Naive thymus-derived CD4-positive, alpha-beta T cell (primary cell): ENCODE measurements around the gene MX1. TPM values are rescaled to one million over a fixed set of nuclear protein-coding genes. Genes with fewer than 3 reads are reported as not detected.

Experiments
- ATAC-seq: fragments of 150-1000 bp; cut with Tn5 transposase; 2 replicates; pipeline ENCODE4 v1.10.0; 2021; ENCODE audit warnings: mild to moderate bottlenecking, moderate library complexity
- CTCF ChIA-PET: fragments of 350-600 bp; sonication (Branson Sonifier 250); formaldehyde crosslinking; loops from one replicate; lab custom pipeline; 2021; ENCODE audit warnings: antibody characterized with exemption; lab: Charles Lee
- POLR2A ChIA-PET: fragments of 350-600 bp; sonication (Branson Sonifier 250); formaldehyde crosslinking; loops from one replicate; lab custom pipeline; 2021; ENCODE audit warnings: antibody characterized with exemption, inconsistent platforms; lab: Charles Lee
- DNase-seq, 9 donors: peaks; one replicate each; pipeline versions ENCODE4 v3.0.0 to v3.0.0-alpha.2; 2020 to 2022; ENCODE audit warnings: mixed read lengths in 1 of 9
- H3K27ac ChIP-seq: one replicate; pipeline ENCODE4 v1.7.0; 2013; ENCODE audit warnings: mild to moderate bottlenecking, low read depth, low read length, moderate library complexity
- H3K27me3 ChIP-seq, 2 donors: one replicate each; pipeline ENCODE4 v1.7.0; 2013; ENCODE audit warnings: low read length in 2 of 2, mild to moderate bottlenecking in 2 of 2, moderate library complexity in 2 of 2; ENCODE audit not compliant: control insufficient read depth in 2 of 2, insufficient read depth in 2 of 2
- H3K36me3 ChIP-seq, 3 experiments: 1 replicate in 2 of 3; 2 replicates in 1 of 3; pipeline ENCODE4 v1.7.0; 2013; ENCODE audit warnings: low read length in 3 of 3, mild to moderate bottlenecking in 3 of 3, moderate library complexity in 1 of 3; ENCODE audit not compliant: insufficient read depth in 3 of 3, control insufficient read depth in 2 of 3
- H3K4me1 ChIP-seq, 2 donors: one replicate each; pipeline ENCODE4 v1.7.0; 2013; ENCODE audit warnings: low read length in 2 of 2, mild to moderate bottlenecking in 2 of 2, moderate library complexity in 1 of 2; ENCODE audit not compliant: control insufficient read depth in 2 of 2, insufficient read depth in 2 of 2
- H3K4me3 ChIP-seq: 2 replicates; pipeline ENCODE4 v1.7.0; 2013; ENCODE audit warnings: mild to moderate bottlenecking, low read length
- H3K9me3 ChIP-seq, 3 experiments: 1 replicate in 2 of 3; 2 replicates in 1 of 3; pipeline ENCODE4 v1.7.0; 2013; ENCODE audit warnings: low read length in 3 of 3; ENCODE audit not compliant: control insufficient read depth in 2 of 3
- H3K27ac Mint-ChIP-seq, 9 donors: one replicate each; pipeline ENCODE4 v1.8.0; 2020 to 2022; ENCODE audit warnings: mixed read lengths in 9 of 9, mild to moderate bottlenecking in 8 of 9, moderate library complexity in 5 of 9, inconsistent platforms in 2 of 9
- H3K27me3 Mint-ChIP-seq, 5 donors: one replicate each; pipeline ENCODE4 v1.8.0; 2021 to 2022; ENCODE audit warnings: mixed read lengths in 5 of 5, mild to moderate bottlenecking in 1 of 5
- H3K36me3 Mint-ChIP-seq, 5 donors: one replicate each; pipeline ENCODE4 v1.8.0; 2020 to 2022; ENCODE audit warnings: mixed read lengths in 5 of 5, mild to moderate bottlenecking in 3 of 5, inconsistent platforms in 1 of 5
- H3K4me1 Mint-ChIP-seq, 7 donors: one replicate each; pipeline ENCODE4 v1.8.0; 2020 to 2022; ENCODE audit warnings: mixed read lengths in 7 of 7, mild to moderate bottlenecking in 3 of 7, inconsistent platforms in 1 of 7
- H3K4me3 Mint-ChIP-seq, 10 donors: one replicate each; pipeline ENCODE4 v1.8.0; 2020 to 2022; ENCODE audit warnings: mild to moderate bottlenecking in 10 of 10, mixed read lengths in 10 of 10, moderate library complexity in 6 of 10, inconsistent platforms in 2 of 10
- H3K9me3 Mint-ChIP-seq, 11 donors: one replicate each; pipeline ENCODE4 v1.8.0; 2020 to 2022; ENCODE audit warnings: mixed read lengths in 11 of 11, mild to moderate bottlenecking in 4 of 11, inconsistent platforms in 1 of 11, moderate library complexity in 1 of 11
- intact Hi-C, 2 donors: fragments of 100-400 bp; cut with micrococcal nuclease; formaldehyde crosslinking; loops; one replicate each; pipeline ENCODE4 v1.15.1; 2023
- polyA plus RNA-seq, 2 donors: library from polyadenylated mRNA; unstranded; fragments of 300-500 nt; fragmentation: Illumina TruSeq; gene quantifications; one replicate each; pipeline ENCODE4 v1.2.3, GENCODE V29; 2021
- total RNA-seq, 6 experiments: library from RNA in 5 of 6; stranded (reverse) in 5 of 6; gene quantifications; 1 replicate in 5 of 6; 2 replicates in 1 of 6; pipeline ENCODE4 v1.2.3 and lab custom pipeline; 2021 to 2026

The MX1 gene
- total and polyA plus RNA-seq, 7 experiments from 2014 or later: 50.2 to 384 (median 74.5) TPM

GRCh38 chr21:41447356-41447755, 21.3 kb downstream of the MX1 start:
- intact Hi-C loops: loop anchor here in 1 of 2 donors (5.0 kb wide), 1 partner anchor 165 kb away; no protein-coding TSS in a partner anchor
- Mint-ChIP-seq H3K36me3 (peaks cover 13 to 86% (median 50%) of the 10 kb centered on the region in 5 donors), H3K4me3 (no peak overlapping the region), H3K27me3 (no peaks in the 10 kb centered on the region), H3K9me3 (no peaks in the 10 kb centered on the region), H3K4me1 (peaks cover 0 to 33% (median 0%) of the 10 kb centered on the region in 7 donors), H3K27ac (peak overlapping the region in 2 of 9 donors; percentile 21 to 40)
- Histone ChIP-seq H3K27ac (no peak overlapping the region), H3K36me3 (peaks cover 27 to 82% (median 29%) of the 10 kb centered on the region in 3 experiments), H3K27me3 (no peaks in the 10 kb centered on the region), H3K9me3 (no peaks in the 10 kb centered on the region), H3K4me1 (no peaks in the 10 kb centered on the region), H3K4me3 (no peak overlapping the region)
- ChIA-PET CTCF (no interaction called here), POLR2A (no interaction called here)
- ATAC-seq (no peak), DNase-seq (no peak)

- POLR2A ChIA-PET: interaction anchor here (0.7 to 1.1 kb wide), 2 partner anchors 23 to 38 kb away, joined by 3 read pairs; no protein-coding TSS in a partner anchor
- Histone ChIP-seq H3K27me3 (no peaks in the 10 kb centered on the region), H3K4me1 (no peaks in the 10 kb centered on the region), H3K36me3 (peaks cover 31 to 84% (median 34%) of the 10 kb centered on the region in 3 experiments), H3K4me3 (no peak overlapping the region), H3K9me3 (no peaks in the 10 kb centered on the region), H3K27ac (no peak overlapping the region)
- CTCF ChIA-PET: interaction anchor here (0.6 to 1.5 kb wide), 2 partner anchors 86 to 163 kb away, joined by 3 to 4 read pairs; no protein-coding TSS in a partner anchor
- H3K27ac Mint-ChIP-seq: peak overlapping the region in 4 of 9 donors; percentile 23 to 41 (median 32)
- intact Hi-C loops: loop anchor here in 1 of 2 donors (5.0 kb wide), 1 partner anchor 167 kb away; no protein-coding TSS in a partner anchor
- ATAC-seq: no peak
- DNase-seq: no peak
- H3K4me1 Mint-ChIP-seq: peaks cover 0 to 35% (median 0%) of the 10 kb centered on the region in 7 donors
- no peaks in the 10 kb centered on the region for H3K27me3 Mint-ChIP-seq
- peaks cover 18 to 85% (median 46%) of the 10 kb centered on the region in 5 donors for H3K36me3 Mint-ChIP-seq
- H3K9me3 Mint-ChIP-seq: no peaks in the 10 kb centered on the region
- H3K4me3 Mint-ChIP-seq: no peak overlapping the region
These were observed 23.6 kb downstream of the MX1 start for GRCh38 chr21:41449613-41450012.

- no peak overlapping the region for H3K4me3 Mint-ChIP-seq
- ChIA-PET CTCF (interaction anchor here (1.1 kb wide), 1 partner anchor 169 kb away, joined by 5 read pairs; no protein-coding TSS in a partner anchor), POLR2A (interaction anchor here (0.6 to 1.2 kb wide), 2 partner anchors 26 to 996 kb away, joined by 3 to 4 read pairs; partner anchors contain the start of gene MX1)
- H3K27me3 Mint-ChIP-seq: no peaks in the 10 kb centered on the region
- intact Hi-C loops: no loop called here
- no peak overlapping the region for H3K4me3 ChIP-seq
- H3K36me3 ChIP-seq: peaks cover 22 to 83% (median 33%) of the 10 kb centered on the region in 3 experiments
- ATAC-seq (no peak), DNase-seq (no peak)
- H3K27ac ChIP-seq: no peak overlapping the region
- no peaks in the 10 kb centered on the region for H3K9me3 Mint-ChIP-seq
- H3K27ac Mint-ChIP-seq: peak overlapping the region in 6 of 9 donors; percentile 12 to 62 (median 45)
- no peaks in the 10 kb centered on the region for H3K4me1 ChIP-seq
- peaks cover 18 to 73% (median 33%) of the 10 kb centered on the region in 5 donors for H3K36me3 Mint-ChIP-seq
- H3K4me1 Mint-ChIP-seq: peaks cover 0 to 28% (median 0%) of the 10 kb centered on the region in 7 donors
- H3K27me3 ChIP-seq: no peaks in the 10 kb centered on the region
- no peaks in the 10 kb centered on the region for H3K9me3 ChIP-seq
These were observed 26.0 kb downstream of the MX1 start for GRCh38 chr21:41451753-41452676.

- DNase-seq (no peak), ATAC-seq (no peak)
- Histone ChIP-seq H3K27ac (peak overlapping the region; percentile 20), H3K36me3 (peaks cover 22 to 81% (median 33%) of the 10 kb centered on the region in 3 experiments), H3K4me3 (no peak overlapping the region), H3K4me1 (no peaks in the 10 kb centered on the region), H3K27me3 (no peaks in the 10 kb centered on the region), H3K9me3 (no peaks in the 10 kb centered on the region)
- peak overlapping the region in 8 of 9 donors; percentile 10 to 87 (median 68) for H3K27ac Mint-ChIP-seq
- no peaks in the 10 kb centered on the region for H3K9me3 Mint-ChIP-seq
- ChIA-PET CTCF (interaction anchor here (1.1 kb wide), 1 partner anchor 170 kb away, joined by 5 read pairs; no protein-coding TSS in a partner anchor), POLR2A (interaction anchor here (0.9 kb wide), 1 partner anchor 170 kb away, joined by 3 read pairs; no protein-coding TSS in a partner anchor)
- no peaks in the 10 kb centered on the region for H3K27me3 Mint-ChIP-seq
- peaks cover 18 to 74% (median 30%) of the 10 kb centered on the region in 5 donors for H3K36me3 Mint-ChIP-seq
- intact Hi-C loops: no loop called here
- peaks cover 0 to 25% (median 0%) of the 10 kb centered on the region in 7 donors for H3K4me1 Mint-ChIP-seq
- H3K4me3 Mint-ChIP-seq: no peak overlapping the region
These were observed 27.2 kb downstream of the MX1 start for GRCh38 chr21:41453198-41453597.

GRCh38 chr21:41453761-41454160, 27.7 kb downstream of the MX1 start:
- Histone ChIP-seq H3K36me3 (peaks cover 28 to 86% (median 33%) of the 10 kb centered on the region in 3 experiments), H3K9me3 (no peaks in the 10 kb centered on the region), H3K27ac (no peak overlapping the region), H3K27me3 (no peaks in the 10 kb centered on the region), H3K4me3 (no peak overlapping the region), H3K4me1 (no peaks in the 10 kb centered on the region)
- no peak for DNase-seq
- POLR2A ChIA-PET: interaction anchor here (0.9 kb wide), 1 partner anchor 171 kb away, joined by 3 read pairs; no protein-coding TSS in a partner anchor
- Mint-ChIP-seq H3K9me3 (no peaks in the 10 kb centered on the region), H3K27me3 (no peaks in the 10 kb centered on the region), H3K27ac (peak overlapping the region in 5 of 9 donors; percentile 30 to 87 (median 68)), H3K4me1 (peaks cover 0 to 25% (median 0%) of the 10 kb centered on the region in 7 donors), H3K36me3 (peaks cover 18 to 74% (median 27%) of the 10 kb centered on the region in 5 donors), H3K4me3 (no peak overlapping the region)
- no peak for ATAC-seq
- CTCF ChIA-PET: interaction anchor here (3.9 kb wide), 1 partner anchor 170 kb away, joined by 21 read pairs; no protein-coding TSS in a partner anchor
- intact Hi-C loops: no loop called here

- Histone ChIP-seq H3K4me3 (no peak overlapping the region), H3K27me3 (no peaks in the 10 kb centered on the region), H3K36me3 (peaks cover 10 to 62% (median 22%) of the 10 kb centered on the region in 3 experiments), H3K4me1 (no peaks in the 10 kb centered on the region), H3K9me3 (no peaks in the 10 kb centered on the region), H3K27ac (no peak overlapping the region)
- Mint-ChIP-seq H3K27ac (peak overlapping the region in 1 of 9 donors; percentile 78), H3K4me1 (peaks cover 0 to 24% (median 5%) of the 10 kb centered on the region in 7 donors), H3K9me3 (no peaks in the 10 kb centered on the region), H3K27me3 (no peaks in the 10 kb centered on the region), H3K4me3 (no peak overlapping the region), H3K36me3 (peaks cover 7 to 43% (median 9%) of the 10 kb centered on the region in 5 donors)
- CTCF ChIA-PET: interaction anchor here (2.0 to 3.5 kb wide), 2 partner anchors 172 to 175 kb away, joined by 6 to 65 read pairs; no protein-coding TSS in a partner anchor
- no peak for DNase-seq
- POLR2A ChIA-PET: no interaction called here
- intact Hi-C loops: no loop called here
- ATAC-seq: no peak
These were observed 32.1 kb downstream of the MX1 start for GRCh38 chr21:41458121-41458520.
